Raji (cell line): ENCODE measurements around the gene ZNF45.

Experiments used
- POLR2A ChIP-seq: IDR thresholded peaks from 2 replicates; pipeline ENCODE4 v1.6.1; 2011; ENCODE audit warnings: low read depth, low read length, control low read depth; ENCODE audit not compliant: insufficient read depth

Gene ZNF45

DNA sequence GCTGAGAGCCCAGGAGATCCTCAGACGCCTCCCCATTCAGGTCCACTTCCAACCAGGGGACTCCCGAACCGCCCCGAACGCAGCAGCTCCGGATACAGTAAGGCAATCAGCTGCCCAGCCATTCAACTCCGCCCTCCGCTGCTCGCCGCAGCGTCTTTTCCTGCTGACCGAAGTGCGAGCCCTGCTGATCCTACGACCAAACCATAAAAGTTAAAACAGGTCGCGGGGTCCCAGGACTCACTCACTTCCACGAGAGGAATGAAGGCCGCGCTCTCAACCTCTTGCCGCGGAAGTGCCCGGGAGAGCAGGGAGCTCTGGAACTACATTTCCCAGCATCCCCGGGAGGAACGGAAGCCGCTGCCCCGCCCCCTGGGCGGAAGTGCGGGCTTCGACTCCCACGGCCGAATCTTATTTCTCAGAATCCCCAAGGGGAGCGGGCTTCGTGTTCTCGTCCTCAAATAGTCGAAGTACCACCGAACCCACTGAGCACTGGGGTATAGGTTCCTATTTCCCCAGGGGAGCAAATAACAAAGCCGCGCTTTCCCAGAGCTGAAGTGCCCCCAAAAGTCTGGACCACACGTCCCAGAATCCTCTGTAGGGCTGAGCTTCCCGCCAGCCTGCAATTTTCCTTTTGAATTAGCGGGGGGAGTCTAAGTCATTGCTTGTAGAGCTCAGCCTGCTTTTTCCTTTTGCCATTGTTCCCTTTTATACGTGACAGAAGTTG is at the start of gene ZNF45:
Gene ZNF45, minus strand, starts transcription at position 298 of the 724 bp plus-strand sequence. CDS start 13,097 bp downstream, outside the sequence.
- TF ChIP-seq POLR2A = peak; percentile 55

GRCh38 chr19:43984687-43985000 is 49.6 kb upstream of the ZNF45 start:
- TF ChIP-seq POLR2A = no peak

- no peak for TF ChIP-seq POLR2A
Observed at GRCh38 chr19:43983912-43984686, 49.0 kb upstream of the ZNF45 start, which contains the start of gene ZNF155. TSS of gene ZNF155 (plus strand) at chr19:43984188. CDS start at chr19:43988544, 4,356 bp downstream.

DNA sequence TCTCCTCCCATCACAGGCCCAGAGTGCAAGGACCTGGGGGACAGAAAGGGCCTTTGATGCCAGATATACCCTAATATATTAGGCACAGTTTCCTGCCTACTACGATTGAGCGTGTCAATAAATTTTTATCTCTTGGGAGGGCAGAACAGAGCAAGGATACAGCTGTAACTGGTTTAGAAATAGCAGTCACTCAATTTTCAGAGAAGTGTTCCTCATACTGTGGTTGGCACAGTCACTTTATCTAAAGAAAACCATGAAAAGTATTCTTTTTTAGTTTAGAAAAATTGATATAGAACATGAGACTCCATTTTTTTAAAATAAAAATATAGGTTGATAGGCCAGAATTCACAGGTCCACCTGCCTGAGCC is 48.4 kb upstream of the ZNF45 start:
- no peak for TF ChIP-seq POLR2A

GRCh38 chr19:43976732-43977131 is 41.6 kb upstream of the ZNF45 start:
- no peak for TF ChIP-seq POLR2A

DNA sequence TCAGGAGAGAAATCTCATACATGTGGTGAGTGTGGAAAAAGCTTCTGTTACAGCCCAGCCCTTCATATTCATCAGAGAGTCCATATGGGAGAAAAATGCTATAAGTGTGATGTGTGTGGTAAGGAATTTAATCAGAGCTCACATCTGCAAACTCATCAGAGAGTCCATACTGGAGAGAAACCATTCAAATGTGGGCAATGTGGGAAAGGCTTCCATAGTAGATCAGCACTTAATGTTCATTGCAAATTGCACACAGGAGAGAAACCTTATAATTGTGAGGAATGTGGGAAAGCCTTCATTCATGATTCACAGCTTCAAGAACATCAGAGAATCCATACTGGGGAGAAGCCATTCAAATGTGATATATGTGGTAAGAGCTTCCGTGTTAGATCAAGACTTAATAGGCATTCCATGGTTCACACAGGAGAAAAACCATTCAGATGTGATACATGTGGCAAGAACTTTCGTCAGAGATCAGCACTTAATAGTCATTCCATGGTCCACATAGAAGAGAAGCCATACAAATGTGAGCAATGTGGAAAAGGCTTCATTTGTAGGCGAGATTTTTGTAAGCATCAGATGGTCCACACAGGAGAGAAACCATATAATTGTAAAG is 31.1 kb upstream of the ZNF45 start:
- no peak for TF ChIP-seq POLR2A

GRCh38 chr19:43960411-43960810 is 25.3 kb upstream of the ZNF45 start:
- no peak for TF ChIP-seq POLR2A

GRCh38 chr19:43957891-43958290 is 22.8 kb upstream of the ZNF45 start:
- TF ChIP-seq POLR2A = no peak

- TF ChIP-seq POLR2A = no peak
Observed at GRCh38 chr19:43956827-43957226, 21.7 kb upstream of the ZNF45 start.

DNA sequence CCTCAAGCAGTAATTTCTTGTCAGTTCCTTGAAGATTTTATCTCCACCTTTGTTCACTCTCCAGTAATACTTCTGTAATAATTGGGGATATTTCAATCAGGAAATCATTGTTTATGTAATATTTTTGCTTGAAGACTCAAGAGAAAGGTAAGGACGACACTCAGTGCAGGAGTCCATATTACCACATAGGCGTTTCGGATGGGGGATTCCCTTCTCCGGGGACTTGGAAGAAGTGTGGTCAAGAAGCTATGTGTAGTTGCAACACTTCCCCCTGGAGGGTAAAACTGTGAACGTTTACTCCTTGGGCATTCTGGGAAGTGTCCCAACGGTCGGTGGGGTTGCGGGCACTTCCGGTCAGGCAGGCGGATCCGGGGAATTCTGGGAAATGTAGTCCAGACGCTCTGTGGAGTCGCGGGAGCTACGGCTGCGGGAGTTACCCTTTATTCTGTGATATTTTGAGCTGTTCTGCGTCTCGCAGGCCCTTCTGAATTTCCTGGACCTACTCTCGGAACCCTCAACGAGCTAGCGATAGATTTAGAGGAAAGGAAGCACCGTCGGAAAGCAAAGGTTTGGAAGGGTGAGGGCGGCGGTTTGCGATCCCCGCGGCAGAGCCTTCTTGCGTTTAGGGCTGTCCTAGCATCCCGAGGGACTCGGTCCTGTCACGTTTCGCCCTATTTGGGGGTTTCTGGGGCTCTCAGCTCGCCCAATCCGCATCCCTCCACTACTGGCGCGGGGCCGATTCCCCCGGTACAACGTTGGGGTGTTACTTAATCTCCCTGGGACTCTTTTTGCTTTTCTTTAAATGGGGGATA is 16.0 kb upstream of the ZNF45 start, which contains the start of gene ZNF221:
Gene ZNF221, plus strand, starts transcription at position 395 of the 812 bp plus-strand sequence. CDS start 11,499 bp downstream, outside the sequence.
- no peak for TF ChIP-seq POLR2A

GRCh38 chr19:43941209-43941608 is 6.1 kb upstream of the ZNF45 start:
- TF ChIP-seq POLR2A = no peak

- no peak for TF ChIP-seq POLR2A
Observed at GRCh38 chr19:43940719-43941118, 5.6 kb upstream of the ZNF45 start.

GRCh38 chr19:43939557-43940260 is 4.6 kb upstream of the ZNF45 start:
- no peak for TF ChIP-seq POLR2A

GRCh38 chr19:43936188-43936587 is 1.1 kb upstream of the ZNF45 start:
- no peak for TF ChIP-seq POLR2A
